H9 (cell line): ENCODE measurements around the gene DAPK1. TPM values are rescaled to one million over a fixed set of nuclear protein-coding genes. Genes with fewer than 3 reads are reported as not detected.

Experiments used
- DNase-seq: peaks from one replicate; pipeline ENCODE4 v3.0.0-alpha.2; 2017
- H2AFZ ChIP-seq: one replicate; pipeline ENCODE4 v1.6.1; 2013; ENCODE audit warnings: mild to moderate bottlenecking, low read length, control low read depth, moderate library complexity
- H2AK5ac ChIP-seq: 2 replicates; pipeline ENCODE4 v1.6.1; 2013; ENCODE audit warnings: low read length, control low read depth, mixed read lengths; ENCODE audit not compliant: insufficient read length
- H2BK120ac ChIP-seq: one replicate; pipeline ENCODE4 v1.6.1; 2013; ENCODE audit warnings: low read depth, mild to moderate bottlenecking, low read length, control low read depth, inconsistent platforms; ENCODE audit not compliant: poor library complexity, severe bottlenecking
- H2BK12ac ChIP-seq: 2 replicates; pipeline ENCODE4 v1.6.1; 2013; ENCODE audit warnings: low read length, control low read depth, mixed read lengths, low read depth; ENCODE audit not compliant: insufficient read length
- H2BK15ac ChIP-seq: 2 replicates; pipeline ENCODE4 v1.6.1; 2013; ENCODE audit warnings: low read depth, low read length, control low read depth
- H2BK20ac ChIP-seq: one replicate; pipeline ENCODE4 v1.6.1; 2013; ENCODE audit warnings: low read depth, mild to moderate bottlenecking, low read length, control low read depth, inconsistent platforms; ENCODE audit not compliant: poor library complexity, severe bottlenecking
- H2BK5ac ChIP-seq: 2 replicates; pipeline ENCODE4 v1.6.1; 2013; ENCODE audit warnings: low read length, control low read depth, mixed read lengths; ENCODE audit not compliant: insufficient read length
- H3K14ac ChIP-seq: 2 replicates; pipeline ENCODE4 v1.6.1; 2013; ENCODE audit warnings: low read length, control low read depth; ENCODE audit not compliant: insufficient read depth
- H3K18ac ChIP-seq: 2 replicates; pipeline ENCODE4 v1.6.1; 2013; ENCODE audit warnings: low read depth, mild to moderate bottlenecking, mixed read lengths, low read length, control low read depth; ENCODE audit not compliant: insufficient read length
- H3K23ac ChIP-seq: 2 replicates; pipeline ENCODE4 v1.6.1; 2013; ENCODE audit warnings: low read length, control low read depth, mixed read lengths, low read depth; ENCODE audit not compliant: insufficient read length
- H3K23me2 ChIP-seq: 2 replicates; pipeline ENCODE4 v1.6.1; 2013; ENCODE audit warnings: low read depth, mild to moderate bottlenecking, mixed read lengths, low read length, control low read depth; ENCODE audit not compliant: insufficient read length, poor library complexity, severe bottlenecking
- H3K27ac ChIP-seq: 2 replicates; pipeline ENCODE4 v1.5.1; 2013; ENCODE audit warnings: low read length, control low read depth, mixed read lengths, low read depth; ENCODE audit not compliant: insufficient read length
- H3K27me3 ChIP-seq: 2 replicates; pipeline ENCODE4 v1.6.1; 2013; ENCODE audit warnings: low read length, control low read depth, inconsistent platforms; ENCODE audit not compliant: insufficient read depth
- H3K4ac ChIP-seq: 2 replicates; pipeline ENCODE4 v1.6.1; 2013; ENCODE audit warnings: low read depth, mild to moderate bottlenecking, control low read depth, inconsistent platforms, low read length, moderate library complexity
- H3K4me1 ChIP-seq: 2 replicates; pipeline ENCODE4 v1.6.1; 2013; ENCODE audit warnings: low read length, control low read depth, inconsistent platforms; ENCODE audit not compliant: insufficient read depth
- H3K4me2 ChIP-seq: 2 replicates; pipeline ENCODE4 v1.6.1; 2013; ENCODE audit warnings: low read length, control low read depth, mixed read lengths; ENCODE audit not compliant: insufficient read length, insufficient read depth
- H3K56ac ChIP-seq: 2 replicates; pipeline ENCODE4 v1.6.1; 2013; ENCODE audit warnings: low read depth, mild to moderate bottlenecking, mixed read lengths, low read length, control low read depth; ENCODE audit not compliant: insufficient read length
- H3K79me1 ChIP-seq: 2 replicates; pipeline ENCODE4 v1.6.1; 2013; ENCODE audit warnings: low read depth, mild to moderate bottlenecking, moderate library complexity, low read length, control low read depth, inconsistent platforms; ENCODE audit not compliant: insufficient read depth, poor library complexity, severe bottlenecking
- H3K79me2 ChIP-seq: 2 replicates; pipeline ENCODE4 v1.6.1; 2013; ENCODE audit warnings: low read length, control low read depth, inconsistent platforms; ENCODE audit not compliant: insufficient read depth
- H3K9ac ChIP-seq: 2 replicates; pipeline ENCODE4 v1.6.1; 2013; ENCODE audit warnings: low read length, control low read depth, mixed read lengths; ENCODE audit not compliant: insufficient read length; ENCODE audit errors: extremely low read depth
- H3K9me3 ChIP-seq: one replicate; pipeline ENCODE4 v1.6.1; 2013; ENCODE audit warnings: low read depth, low read length, inconsistent platforms; ENCODE audit not compliant: control insufficient read depth
- H3T11ph ChIP-seq: one replicate; pipeline ENCODE4 v1.6.1; 2013; ENCODE audit warnings: mild to moderate bottlenecking, low read length, control low read depth, inconsistent platforms
- H4K20me1 ChIP-seq: one replicate; pipeline ENCODE4 v1.6.1; 2013; ENCODE audit not compliant: control insufficient read depth, insufficient read length, insufficient read depth
- H4K5ac ChIP-seq: 2 replicates; pipeline ENCODE4 v1.6.1; 2013; ENCODE audit warnings: low read depth, mild to moderate bottlenecking, mixed read lengths, low read length, control low read depth; ENCODE audit not compliant: insufficient read length
- H4K8ac ChIP-seq: replicated peaks from 2 replicates; pipeline ENCODE4 v1.6.1; 2013; ENCODE audit warnings: low read length, control low read depth, mixed read lengths, low read depth; ENCODE audit not compliant: insufficient read length
- H4K91ac ChIP-seq: 2 replicates; pipeline ENCODE4 v1.6.1; 2013; ENCODE audit warnings: low read depth, mild to moderate bottlenecking, moderate library complexity, mixed read lengths, low read length, control low read depth; ENCODE audit not compliant: insufficient read length
- H3K27ac Mint-ChIP-seq, 3 experiments: 2 replicates in 2 of 3; 3 replicates in 1 of 3; pipeline ENCODE4 v1.8.0; 2020 to 2021; ENCODE audit warnings: mixed read lengths in 3 of 3, mild to moderate bottlenecking in 1 of 3, moderate library complexity in 1 of 3
- H3K27me3 Mint-ChIP-seq: 2 replicates; pipeline ENCODE4 v1.8.0; 2021; ENCODE audit warnings: low read depth, mild to moderate bottlenecking, moderate library complexity, mixed read lengths
- H3K36me3 Mint-ChIP-seq, 3 experiments: 2 replicates in 2 of 3; 3 replicates in 1 of 3; pipeline ENCODE4 v1.8.0; 2020 to 2021; ENCODE audit warnings: low read depth in 3 of 3, mixed read lengths in 3 of 3; ENCODE audit not compliant: insufficient read depth in 1 of 3
- H3K4me1 Mint-ChIP-seq, 2 experiments: 2 replicates each; pipeline ENCODE4 v1.8.0; 2020; ENCODE audit warnings: mixed read lengths in 2 of 2
- H3K4me3 Mint-ChIP-seq, 2 experiments: 2 replicates in 1 of 2; 3 replicates in 1 of 2; pipeline ENCODE4 v1.8.0; 2020 to 2021; ENCODE audit warnings: mild to moderate bottlenecking in 2 of 2, mixed read lengths in 2 of 2, moderate library complexity in 1 of 2
- H3K9me3 Mint-ChIP-seq, 2 experiments: 2 replicates in 1 of 2; 3 replicates in 1 of 2; pipeline ENCODE4 v1.8.0; 2020; ENCODE audit warnings: mild to moderate bottlenecking in 2 of 2, mixed read lengths in 2 of 2, moderate library complexity in 1 of 2
- CTCF ChIP-seq: fragments of 200-600 bp; sonication (generic); conservative IDR thresholded peaks from 3 replicates; pipeline ENCODE4 v1.8.0; 2021; ENCODE audit warnings: antibody characterized with exemption, mild to moderate bottlenecking
- WGBS: extraction: QIAGEN DNeasy Blood & Tissue Kit; methylation state at CpG from one replicate; pipeline ENCODE4 v1.1.7; 2013; ENCODE audit warnings: missing lambda C conversion rate, low lambda C conversion rate, mixed read lengths; ENCODE audit not compliant: insufficient read length; ENCODE audit errors: extremely low coverage; 5-methylcytosine and 5-hydroxymethylcytosine counted together
- total RNA-seq: library from RNA; stranded (reverse); gene quantifications from 2 replicates; pipeline ENCODE4 v1.2.1, GENCODE V29; 2021

Gene DAPK1
- total RNA-seq, 1 experiment from 2014 or later, result 79.4 TPM

- H3K36me3 Mint-ChIP-seq, result peaks cover 15 to 22% (median 19%) of the 10 kb centered on the region in 3 experiments
- Histone ChIP-seq H2AFZ (no peak overlapping the region), H3T11ph (no peak overlapping the region), H4K91ac (no peak overlapping the region), H4K20me1 (no peaks in the 10 kb centered on the region), H2BK15ac (no peak overlapping the region), H2BK5ac (no peak overlapping the region), H3K56ac (no peak overlapping the region), H3K9ac (no peak overlapping the region), H2BK20ac (no peak overlapping the region), H3K18ac (no peak overlapping the region), H4K5ac (no peak overlapping the region), H3K23me2 (no peaks in the 10 kb centered on the region), H2AK5ac (no peak overlapping the region), H2BK12ac (no peak overlapping the region), H3K27me3 (no peaks in the 10 kb centered on the region), H3K27ac (no peak overlapping the region), H3K79me2 (no peaks in the 10 kb centered on the region), H3K4me1 (0 out of 2 replicates have a peak, but pooled peaks cover 4% of the 10 kb centered on the region), H3K4me2 (no peak overlapping the region), H3K79me1 (no peaks in the 10 kb centered on the region), H3K23ac (no peak overlapping the region), H3K4ac (no peak overlapping the region), H2BK120ac (no peak overlapping the region), H3K14ac (no peak overlapping the region), H4K8ac (no peak overlapping the region), H3K9me3 (peaks cover 15% of the 10 kb centered on the region)
- no peak overlapping the region; a peak in 1 of 7 replicates for H3K27ac Mint-ChIP-seq
- no CpG with 5 or more reads among the region's 6 CpGs for WGBS
- peaks cover 7 to 11% of the 10 kb centered on the region in 2 experiments; a peak in 3 of 4 replicates for H3K4me1 Mint-ChIP-seq
- peaks cover 5% of the 10 kb centered on the region for H3K27me3 Mint-ChIP-seq
- DNase-seq, result no peak
- TF ChIP-seq CTCF, result no peak
- no peak overlapping the region for H3K4me3 Mint-ChIP-seq
- H3K9me3 Mint-ChIP-seq, result peaks cover 23 to 26% of the 10 kb centered on the region in 2 experiments
Observed at GRCh38 chr9:87451149-87451548, 46.5 kb upstream of the DAPK1 start.
